Left lobe of liver (tissue), 2 donors: ENCODE results near the gene MGA. TPM values are rescaled to one million over a fixed set of nuclear protein-coding genes. Genes with fewer than 3 reads are reported as not detected.
A peak's percentile ranks its signal among the peaks of the same experiment; 100 is the strongest.

Source experiments
- ATAC-seq: fragments of 200-7000 bp; cut with Tn5 transposase; one replicate; pipeline ENCODE4 v1.9.1; 2020; ENCODE audit warnings: mild to moderate bottlenecking, moderate library complexity
- DNase-seq: peaks from one replicate; pipeline ENCODE4 v3.0.0-alpha.2; 2020; ENCODE audit warnings: low spot score
- total RNA-seq: library from RNA; stranded (reverse); gene quantifications from one replicate; pipeline ENCODE4 v1.2.1, GENCODE V29; 2021
- donor health status: DM: no; HTN: no; CAD: no; lungs with moderate emphysema.
- donor health status: DM: no; HTN: yes; CAD: no.

MGA gene
- total RNA-seq = 10.7 TPM

GRCh38 chr15:41660235-41661077, at the start of gene MGA:
Gene MGA, plus strand, starts transcription at chr15:41660405.
- ATAC-seq (peak; percentile 84), DNase-seq (peak; percentile 88)

- ATAC-seq (no peak), DNase-seq (no peak)
These were observed 39.5 kb upstream of the MGA start for GRCh38 chr15:41620536-41621199.

- ATAC-seq = peak; percentile 84
- peak; percentile 84 for DNase-seq
These were observed 38.7 kb upstream of the MGA start for GRCh38 chr15:41621200-41622193.

- DNase-seq = no peak
- ATAC-seq = no peak
These were observed 37.3 kb upstream of the MGA start for GRCh38 chr15:41622901-41623300.

- no peak for ATAC-seq
These were observed 33.0 kb upstream of the MGA start for GRCh38 chr15:41627203-41627602.

GRCh38 chr15:41629463-41629862, 30.7 kb upstream of the MGA start:
- no peak for ATAC-seq
- no peak for DNase-seq

More at GRCh38 chr15:41627203-41627602, 33.0 kb upstream of the MGA start:
- DNase-seq = no peak

GRCh38 chr15:41629883-41630282, 30.3 kb upstream of the MGA start:
- no peak for DNase-seq
- no peak for ATAC-seq

- no peak for DNase-seq
- peak; percentile 27 for ATAC-seq
These were observed 29.5 kb upstream of the MGA start for GRCh38 chr15:41630616-41631217.

GRCh38 chr15:41631880-41632470, 28.2 kb upstream of the MGA start:
- ATAC-seq (no peak), DNase-seq (no peak)

GRCh38 chr15:41633609-41634008, 26.6 kb upstream of the MGA start:
- ATAC-seq (no peak), DNase-seq (no peak)

- ATAC-seq (no peak), DNase-seq (no peak)
These were observed 26.1 kb upstream of the MGA start for GRCh38 chr15:41634072-41634626.

- ATAC-seq (no peak), DNase-seq (no peak)
These were observed 23.1 kb upstream of the MGA start for GRCh38 chr15:41637086-41637485.

- DNase-seq (no peak), ATAC-seq (no peak)
These were observed 19.2 kb upstream of the MGA start for GRCh38 chr15:41640985-41641384.

- peak; percentile 15 for ATAC-seq
These were observed 12.9 kb upstream of the MGA start for GRCh38 chr15:41647262-41647661.

GRCh38 chr15:41648097-41648496, 12.1 kb upstream of the MGA start:
- DNase-seq (no peak), ATAC-seq (no peak)

More at GRCh38 chr15:41647262-41647661, 12.9 kb upstream of the MGA start:
- DNase-seq = no peak

GRCh38 chr15:41648770-41649169, 11.4 kb upstream of the MGA start:
- no peak for ATAC-seq

GRCh38 chr15:41650806-41651205, 9.4 kb upstream of the MGA start:
- no peak for ATAC-seq

More at GRCh38 chr15:41648770-41649169, 11.4 kb upstream of the MGA start:
- no peak for DNase-seq

GRCh38 chr15:41651373-41651772, 8.8 kb upstream of the MGA start:
- ATAC-seq = no peak
- no peak for DNase-seq

More at GRCh38 chr15:41650806-41651205, 9.4 kb upstream of the MGA start:
- no peak for DNase-seq

- DNase-seq (no peak), ATAC-seq (no peak)
These were observed 6.4 kb upstream of the MGA start for GRCh38 chr15:41653760-41654159.

- ATAC-seq = no peak
- DNase-seq = no peak
These were observed 4.5 kb upstream of the MGA start for GRCh38 chr15:41655716-41656115.
